Prostate gland (tissue), 2 donors: ENCODE results near the gene TMED5. TPM values are rescaled to one million over a fixed set of nuclear protein-coding genes. Genes with fewer than 3 reads are reported as not detected.

Source experiments
- DNase-seq: peaks from one replicate; pipeline ENCODE4 v3.0.0-alpha.2; 2019; ENCODE audit warnings: low spot score
- H3K27ac ChIP-seq, 2 donors: fragments of 200-600 bp; sonication (generic); 2 replicates each; pipeline ENCODE4 v1.5.1; 2017 to 2019
- H3K27me3 ChIP-seq: fragments of 200-600 bp; sonication (generic); replicated peaks from 2 replicates; pipeline ENCODE4 v1.5.1; 2019; ENCODE audit not compliant: insufficient read depth
- H3K36me3 ChIP-seq, 2 donors: fragments of 200-600 bp; sonication (generic); 1 replicate in 1 of 2; 2 replicates in 1 of 2; pipeline versions ENCODE4 v1.5.1 to v1.8.1; 2017 to 2019
- H3K4me1 ChIP-seq: fragments of 200-600 bp; sonication (generic); replicated peaks from 2 replicates; pipeline ENCODE4 v1.5.1; 2019
- H3K4me3 ChIP-seq, 2 donors: fragments of 200-600 bp; sonication (generic); 2 replicates each; pipeline ENCODE4 v1.5.1; 2017 to 2019
- H3K9me3 ChIP-seq: fragments of 200-600 bp; sonication (generic); 2 replicates; pipeline ENCODE4 v1.5.1; 2017
- CTCF ChIP-seq, 4 experiments: fragments of 200-600 bp in 2 of 4; fragments of 450-650 bp in 2 of 4; sonication (generic) in 2 of 4; IDR thresholded peaks; 1 replicate in 3 of 4; 2 replicates in 1 of 4; pipeline ENCODE4 v1.5.1; 2016 to 2019; ENCODE audit warnings: antibody characterized with exemption in 4 of 4, mild to moderate bottlenecking in 2 of 4, moderate library complexity in 2 of 4
- POLR2A ChIP-seq: fragments of 450-650 bp; IDR thresholded peaks from one replicate; pipeline ENCODE4 v1.6.1; 2016; ENCODE audit warnings: antibody characterized with exemption, mild to moderate bottlenecking
- POLR2AphosphoS5 ChIP-seq: sonication (generic); formaldehyde crosslinking; IDR thresholded peaks from one replicate; pipeline ENCODE4 v1.6.1; 2017; ENCODE audit warnings: antibody characterized with exemption
- WGBS: methylation state at CpG from one replicate; pipeline ENCODE4 v1.1.5; 2018; 5-methylcytosine and 5-hydroxymethylcytosine counted together
- intact Hi-C: fragments of 100-400 bp; cut with DNase I; formaldehyde crosslinking; loops from one replicate; pipeline ENCODE4 v1.14.2; 2022
- total RNA-seq, 2 donors: library from RNA; depleted of rRNA; stranded (reverse); fragments of >200 nt; gene quantifications; one replicate each; pipeline ENCODE4 v1.1.0, GENCODE V29; 2016

Gene TMED5
- total RNA-seq, 2 donors from 2014 or later = 59.0 to 59.8 TPM

- TF ChIP-seq POLR2AphosphoS5 = no peak
- no peak for TF ChIP-seq CTCF (IDR thresholded peaks at IDR 0.05)
- TF ChIP-seq POLR2A = no peak
Measured at GRCh38 chr1:93150729-93151128, 29.5 kb downstream of the TMED5 start.

GRCh38 chr1:93148001-93148400 is 32.2 kb downstream of the TMED5 start:
- H3K9me3 ChIP-seq = no peaks in the 10 kb centered on the region
- DNase-seq = no peak
- no peaks in the 10 kb centered on the region for H3K27me3 ChIP-seq
- H3K27ac ChIP-seq = no peak overlapping the region
- TF ChIP-seq POLR2AphosphoS5 = no peak
- TF ChIP-seq POLR2A = no peak
- no peak for TF ChIP-seq CTCF (IDR thresholded peaks at IDR 0.05)
- no peaks in the 10 kb centered on the region for H3K4me1 ChIP-seq
- no peak overlapping the region for H3K4me3 ChIP-seq
- 59% methylated on average over 7 of the region's 7 CpGs for WGBS
- intact Hi-C loops = no loop called here
- no peaks in the 10 kb centered on the region for H3K36me3 ChIP-seq

More at GRCh38 chr1:93150729-93151128, 29.5 kb downstream of the TMED5 start:
- H3K4me3 ChIP-seq = no peak overlapping the region
- no peaks in the 10 kb centered on the region for H3K4me1 ChIP-seq
- no peaks in the 10 kb centered on the region for H3K36me3 ChIP-seq
- no peak overlapping the region for H3K27ac ChIP-seq
- intact Hi-C loops = no loop called here
- no peak for DNase-seq
- no peaks in the 10 kb centered on the region for H3K27me3 ChIP-seq
- H3K9me3 ChIP-seq = no peaks in the 10 kb centered on the region
- WGBS = 10% methylated on average over 1 of the region's 1 CpG

- TF ChIP-seq POLR2AphosphoS5 (no peak), POLR2A (no peak), CTCF (IDR thresholded peaks at IDR 0.05) (no peak)
- H3K9me3 ChIP-seq = no peaks in the 10 kb centered on the region
- H3K4me1 ChIP-seq = no peaks in the 10 kb centered on the region
- no peak for DNase-seq
- WGBS = 95% methylated on average over 4 of the region's 4 CpGs
- H3K4me3 ChIP-seq = no peak overlapping the region
- H3K27me3 ChIP-seq = no peaks in the 10 kb centered on the region
- no peaks in the 10 kb centered on the region for H3K36me3 ChIP-seq
- intact Hi-C loops = no loop called here
- H3K27ac ChIP-seq = no peak overlapping the region
Measured at GRCh38 chr1:93143769-93144168, 36.4 kb downstream of the TMED5 start.

DNA sequence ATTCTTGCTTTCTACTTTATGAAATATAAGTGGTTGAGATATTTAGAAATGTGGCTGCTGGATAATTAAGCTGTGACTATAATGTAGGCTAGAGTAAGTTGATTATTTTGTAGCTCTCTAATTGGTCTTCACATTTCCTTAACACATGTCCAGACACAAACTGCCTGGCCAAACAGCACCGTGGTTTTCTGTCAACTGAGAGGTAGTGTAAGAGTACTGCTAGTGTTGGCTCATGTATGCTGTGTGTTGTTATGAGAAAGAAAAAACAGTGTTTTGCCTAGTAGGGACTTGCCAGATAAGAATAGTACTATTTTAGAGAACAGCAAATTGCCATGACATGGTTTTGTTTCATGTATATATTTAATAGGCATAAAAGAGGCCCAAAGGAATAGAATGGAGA is 37.1 kb downstream of the TMED5 start:
- H3K9me3 ChIP-seq = no peaks in the 10 kb centered on the region
- no peaks in the 10 kb centered on the region for H3K36me3 ChIP-seq
- DNase-seq = no peak
- intact Hi-C loops = no loop called here
- no peaks in the 10 kb centered on the region for H3K27me3 ChIP-seq
- TF ChIP-seq POLR2AphosphoS5 (no peak), POLR2A (no peak), CTCF (IDR thresholded peaks at IDR 0.05) (no peak)
- H3K27ac ChIP-seq = no peak overlapping the region
- WGBS = 44% methylated on average over 1 of the region's 1 CpG
- H3K4me3 ChIP-seq = no peak overlapping the region
- H3K4me1 ChIP-seq = no peaks in the 10 kb centered on the region

GRCh38 chr1:93142161-93142560 is 38.1 kb downstream of the TMED5 start:
- intact Hi-C loops = no loop called here
- no peak for TF ChIP-seq POLR2AphosphoS5
- no peak for TF ChIP-seq POLR2A
- TF ChIP-seq CTCF (IDR thresholded peaks at IDR 0.05) = no peak
- Histone ChIP-seq H3K36me3 (no peaks in the 10 kb centered on the region), H3K4me1 (no peaks in the 10 kb centered on the region), H3K27me3 (no peaks in the 10 kb centered on the region), H3K9me3 (no peaks in the 10 kb centered on the region), H3K27ac (no peak overlapping the region), H3K4me3 (no peak overlapping the region)
- DNase-seq = no peak
- 90% methylated on average over 2 of the region's 2 CpGs for whole genome bisulfite sequencing
